ENCODE data around the gene CNTNAP2.

The CNTNAP2 gene

GRCh38 chr7:147015999-147016398, 899.4 kb downstream of the CNTNAP2 start:
- no peak for DNase-seq (ENCODE audit: low read depth)

- no peak for DNase-seq (ENCODE audit: low read depth)
Measured at GRCh38 chr7:147022056-147022455, 905.5 kb downstream of the CNTNAP2 start.

- DNase-seq (ENCODE audit: low read depth): no peak
Measured at GRCh38 chr7:147023440-147023839, 906.8 kb downstream of the CNTNAP2 start.

- no peak for DNase-seq (ENCODE audit: low read depth)
Measured at GRCh38 chr7:147029953-147030352, 913.4 kb downstream of the CNTNAP2 start.

GRCh38 chr7:147033641-147034040, 917.0 kb downstream of the CNTNAP2 start:
- no peak for DNase-seq (ENCODE audit: low read depth)

- no peak for DNase-seq (ENCODE audit: low read depth)
Measured at GRCh38 chr7:147041438-147041837, 924.8 kb downstream of the CNTNAP2 start.

- no peak for DNase-seq (ENCODE audit: low read depth)
Measured at GRCh38 chr7:147044941-147045340, 928.3 kb downstream of the CNTNAP2 start.

- no peak for DNase-seq (ENCODE audit: low read depth)
Measured at GRCh38 chr7:147047696-147048095, 931.1 kb downstream of the CNTNAP2 start.

GRCh38 chr7:147048864-147049263, 932.3 kb downstream of the CNTNAP2 start:
- DNase-seq (ENCODE audit: low read depth): no peak

- DNase-seq (ENCODE audit: low read depth): no peak
Measured at GRCh38 chr7:147052818-147053217, 936.2 kb downstream of the CNTNAP2 start.

- DNase-seq (ENCODE audit: low read depth): no peak
Measured at GRCh38 chr7:147053746-147054145, 937.1 kb downstream of the CNTNAP2 start.

GRCh38 chr7:147060070-147060469, 943.5 kb downstream of the CNTNAP2 start:
- DNase-seq (ENCODE audit: low read depth): no peak

- no peak for DNase-seq (ENCODE audit: low read depth)
Measured at GRCh38 chr7:147062897-147063296, 946.3 kb downstream of the CNTNAP2 start.

GRCh38 chr7:147068842-147069241, 952.2 kb downstream of the CNTNAP2 start:
- no peak for DNase-seq (ENCODE audit: low read depth)

GRCh38 chr7:147069771-147070170, 953.2 kb downstream of the CNTNAP2 start:
- no peak for DNase-seq (ENCODE audit: low read depth)

GRCh38 chr7:147070886-147071285, 954.3 kb downstream of the CNTNAP2 start:
- no peak for DNase-seq (ENCODE audit: low read depth)

- no peak for DNase-seq (ENCODE audit: low read depth)
Measured at GRCh38 chr7:147071536-147071935, 954.9 kb downstream of the CNTNAP2 start.

- no peak for DNase-seq (ENCODE audit: low read depth)
Measured at GRCh38 chr7:147078312-147078711, 961.7 kb downstream of the CNTNAP2 start.

GRCh38 chr7:147079083-147079482, 962.5 kb downstream of the CNTNAP2 start:
- no peak for DNase-seq (ENCODE audit: low read depth)

- DNase-seq (ENCODE audit: low read depth): no peak
Measured at GRCh38 chr7:147079921-147080420, 963.4 kb downstream of the CNTNAP2 start.

- no peak for DNase-seq (ENCODE audit: low read depth)
Measured at GRCh38 chr7:147081117-147081516, 964.5 kb downstream of the CNTNAP2 start.

GRCh38 chr7:147089051-147089461, 972.5 kb downstream of the CNTNAP2 start:
- no peak for DNase-seq (ENCODE audit: low read depth)

GRCh38 chr7:147089608-147090007, 973.0 kb downstream of the CNTNAP2 start:
- DNase-seq (ENCODE audit: low read depth): no peak

- no peak for DNase-seq (ENCODE audit: low read depth)
Measured at GRCh38 chr7:147096629-147097028, 980.0 kb downstream of the CNTNAP2 start.

- no peak for DNase-seq (ENCODE audit: low read depth)
Measured at GRCh38 chr7:147103224-147103623, 986.6 kb downstream of the CNTNAP2 start.

Measured in EH (cell line).